HG03378 (cell line): ENCODE results near the gene CC2D1A.
"Not testable (repeated sequence)": the region's sequence is repeated elsewhere in the genome, so short reads cannot be mapped to it uniquely, and the experiment has no call there.

Experiments
- ATAC-seq: cut with Tn5 transposase; IDR thresholded peaks from one replicate; pipeline ENCODE4 v1.9.1; 2021; ENCODE audit warnings: mild to moderate bottlenecking, moderate library complexity; ENCODE audit not compliant: unreplicated experiment

The CC2D1A gene

GRCh38 chr19:13960863-13961784 is 55.1 kb downstream of the CC2D1A start:
- no peak for ATAC-seq

- no peak for ATAC-seq
Observed at GRCh38 chr19:13961826-13962698, 56.1 kb downstream of the CC2D1A start.

GRCh38 chr19:13962699-13963602 is 57.0 kb downstream of the CC2D1A start:
- no peak for ATAC-seq

GRCh38 chr19:13963603-13964105 is 57.7 kb downstream of the CC2D1A start:
- no peak for ATAC-seq

- ATAC-seq, result no peak
Observed at GRCh38 chr19:13964776-13965175, 58.8 kb downstream of the CC2D1A start.

- no peak for ATAC-seq
Observed at GRCh38 chr19:13965377-13965896, 59.4 kb downstream of the CC2D1A start.

- no peak for ATAC-seq
Observed at GRCh38 chr19:13965926-13966683, 60.1 kb downstream of the CC2D1A start.

- no peak for ATAC-seq
Observed at GRCh38 chr19:13966684-13967128, 60.7 kb downstream of the CC2D1A start.

GRCh38 chr19:13967206-13967605 is 61.2 kb downstream of the CC2D1A start:
- not testable (repeated sequence) for ATAC-seq

- no peak for ATAC-seq
Observed at GRCh38 chr19:13968383-13968935, 62.5 kb downstream of the CC2D1A start.

- no peak for ATAC-seq
Observed at GRCh38 chr19:13968999-13969398, 63.0 kb downstream of the CC2D1A start.

- no peak for ATAC-seq
Observed at GRCh38 chr19:13969897-13970296, 63.9 kb downstream of the CC2D1A start.

GRCh38 chr19:13971868-13972267 is 65.9 kb downstream of the CC2D1A start:
- not testable (repeated sequence) for ATAC-seq

- no peak for ATAC-seq
Observed at GRCh38 chr19:13972368-13973155, 66.6 kb downstream of the CC2D1A start.

GRCh38 chr19:13973479-13973878 is 67.5 kb downstream of the CC2D1A start:
- ATAC-seq, result not testable (repeated sequence)

GRCh38 chr19:13974073-13974472 is 68.1 kb downstream of the CC2D1A start:
- ATAC-seq, result no peak

- no peak for ATAC-seq
Observed at GRCh38 chr19:13975870-13976269, 69.9 kb downstream of the CC2D1A start.

GRCh38 chr19:13976446-13976845 is 70.4 kb downstream of the CC2D1A start:
- no peak for ATAC-seq
